SU-DHL-6 (cell line): ENCODE measurements around the gene ATMIN.

Experiments used
- EZH2phosphoT487 ChIP-seq: fragments of 200-600 bp; sonication (generic), shearing (Covaris generic); conservative IDR thresholded peaks from 2 replicates; pipeline ENCODE4 v1.6.1; 2018; ENCODE audit warnings: mild to moderate bottlenecking, antibody characterized with exemption, low read length, moderate library complexity, mixed read lengths
- TF ChIP-seq, protein P1 (sequence below): fragments of 200-600 bp; sonication (generic); IDR thresholded peaks from one replicate; pipeline ENCODE4 v1.5.1; 2017; ENCODE audit warnings: antibody characterized with exemption, mild to moderate bottlenecking, low read length, moderate library complexity; ENCODE audit not compliant: insufficient read depth, poor library complexity, severe bottlenecking

DNA sequence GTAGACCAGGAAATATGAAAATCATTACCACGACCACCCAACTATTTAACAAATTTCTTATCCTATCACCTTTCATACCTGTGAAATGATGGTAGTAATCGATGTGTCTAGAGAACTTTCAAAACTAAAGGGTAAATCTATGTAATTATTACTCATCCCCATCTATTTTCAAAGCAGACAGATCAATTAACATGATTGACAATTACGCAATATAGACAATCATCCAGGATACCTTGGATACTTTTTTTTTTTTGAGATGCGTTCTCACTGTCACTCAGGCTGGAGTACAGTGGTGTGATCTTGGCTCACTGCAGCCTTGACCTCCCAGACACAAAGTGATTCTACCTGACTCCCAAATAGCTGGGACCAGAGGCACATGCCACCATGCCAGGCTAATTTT, 45.4 kb downstream of the ATMIN start:
- TF ChIP-seq, protein P1, sequence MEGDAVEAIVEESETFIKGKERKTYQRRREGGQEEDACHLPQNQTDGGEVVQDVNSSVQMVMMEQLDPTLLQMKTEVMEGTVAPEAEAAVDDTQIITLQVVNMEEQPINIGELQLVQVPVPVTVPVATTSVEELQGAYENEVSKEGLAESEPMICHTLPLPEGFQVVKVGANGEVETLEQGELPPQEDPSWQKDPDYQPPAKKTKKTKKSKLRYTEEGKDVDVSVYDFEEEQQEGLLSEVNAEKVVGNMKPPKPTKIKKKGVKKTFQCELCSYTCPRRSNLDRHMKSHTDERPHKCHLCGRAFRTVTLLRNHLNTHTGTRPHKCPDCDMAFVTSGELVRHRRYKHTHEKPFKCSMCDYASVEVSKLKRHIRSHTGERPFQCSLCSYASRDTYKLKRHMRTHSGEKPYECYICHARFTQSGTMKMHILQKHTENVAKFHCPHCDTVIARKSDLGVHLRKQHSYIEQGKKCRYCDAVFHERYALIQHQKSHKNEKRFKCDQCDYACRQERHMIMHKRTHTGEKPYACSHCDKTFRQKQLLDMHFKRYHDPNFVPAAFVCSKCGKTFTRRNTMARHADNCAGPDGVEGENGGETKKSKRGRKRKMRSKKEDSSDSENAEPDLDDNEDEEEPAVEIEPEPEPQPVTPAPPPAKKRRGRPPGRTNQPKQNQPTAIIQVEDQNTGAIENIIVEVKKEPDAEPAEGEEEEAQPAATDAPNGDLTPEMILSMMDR, result no peak
- TF ChIP-seq EZH2phosphoT487, result no peak
